ENCODE measurements around the gene OXSR1.
A peak's percentile ranks its signal among the peaks of the same experiment; 100 is the strongest.

Gene OXSR1

DNA sequence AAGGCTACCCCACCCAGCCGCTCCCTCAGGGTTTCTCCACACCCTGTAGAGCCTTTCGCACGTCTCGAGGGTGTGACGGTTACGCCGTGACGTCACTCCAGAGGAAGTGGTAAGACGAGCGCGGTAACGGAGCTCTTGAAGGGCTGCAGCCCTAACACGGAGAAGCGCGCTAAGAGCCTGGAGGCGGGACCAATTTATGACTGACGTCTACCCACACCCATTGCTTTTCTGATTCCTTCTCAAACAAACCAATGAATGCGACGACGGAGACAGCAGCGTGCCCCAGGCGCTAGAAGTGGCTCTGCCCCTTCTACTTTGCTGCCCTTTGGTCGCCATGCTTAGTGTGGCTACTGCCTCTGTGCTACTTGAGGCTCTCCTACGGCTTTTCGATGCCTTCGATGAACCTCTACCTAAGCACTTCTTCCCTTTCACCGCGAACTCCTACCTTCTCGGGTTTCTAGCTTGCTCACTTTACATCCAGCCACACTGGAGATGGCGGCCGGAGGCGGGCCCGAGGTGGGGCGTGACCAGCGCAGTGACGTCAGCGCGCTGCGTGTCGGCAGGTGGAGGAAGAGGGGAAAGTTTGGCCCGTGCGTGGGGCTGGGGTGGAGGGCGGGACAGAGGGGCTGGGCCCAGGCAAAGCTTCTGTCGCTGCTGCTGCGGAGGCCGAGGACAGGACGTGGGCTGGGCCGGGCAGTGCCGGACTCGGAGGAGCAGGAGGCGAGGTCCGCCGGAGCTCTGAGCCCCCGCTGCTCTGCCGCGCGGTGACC, at the start of gene OXSR1:
Gene OXSR1, plus strand, starts transcription at position 586 of the 770 bp plus-strand sequence. CDS start 340 bp downstream, outside the sequence.
- peak; percentile 92 for DNase-seq (ENCODE audit: low read depth)

DNA sequence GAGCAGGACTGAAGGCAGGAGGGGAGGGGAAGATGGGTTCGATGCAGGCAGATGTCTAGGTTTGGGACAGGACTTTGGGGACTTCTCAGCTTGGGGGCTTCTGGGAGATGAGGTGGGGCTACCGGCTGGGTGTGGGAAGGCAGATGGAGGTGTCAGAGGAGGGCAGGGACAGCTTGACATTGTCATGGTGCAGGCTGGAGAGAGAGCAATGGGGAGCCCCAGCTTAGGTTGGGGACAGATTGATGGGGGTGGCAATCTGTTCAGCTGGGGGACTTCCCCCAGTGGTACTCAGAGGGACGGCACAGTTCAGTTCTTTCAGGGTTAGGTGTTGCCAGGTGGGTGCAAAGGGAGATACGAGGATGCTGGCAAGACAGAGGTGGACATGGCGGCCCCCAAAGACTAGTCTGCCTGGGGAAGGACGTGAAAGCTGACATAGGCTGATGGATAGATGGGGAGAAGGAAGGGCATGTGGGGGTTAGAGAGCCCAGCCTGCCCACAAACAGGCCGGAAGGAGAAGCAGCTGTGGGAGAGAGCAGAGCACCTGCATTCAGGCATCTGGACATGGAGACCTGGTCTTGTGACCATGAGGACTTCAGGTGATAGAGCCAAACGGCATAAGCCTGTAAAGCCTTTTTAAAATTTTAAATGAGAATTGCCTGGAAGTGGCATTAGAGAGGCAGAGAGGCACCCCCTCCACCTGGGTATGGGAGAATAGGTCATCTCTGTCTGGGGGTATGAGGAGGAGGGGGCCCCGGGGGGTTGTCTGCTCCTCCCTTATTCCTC, 49.5 kb upstream of the OXSR1 start:
- DNase-seq (ENCODE audit: low read depth) = no peak

DNA sequence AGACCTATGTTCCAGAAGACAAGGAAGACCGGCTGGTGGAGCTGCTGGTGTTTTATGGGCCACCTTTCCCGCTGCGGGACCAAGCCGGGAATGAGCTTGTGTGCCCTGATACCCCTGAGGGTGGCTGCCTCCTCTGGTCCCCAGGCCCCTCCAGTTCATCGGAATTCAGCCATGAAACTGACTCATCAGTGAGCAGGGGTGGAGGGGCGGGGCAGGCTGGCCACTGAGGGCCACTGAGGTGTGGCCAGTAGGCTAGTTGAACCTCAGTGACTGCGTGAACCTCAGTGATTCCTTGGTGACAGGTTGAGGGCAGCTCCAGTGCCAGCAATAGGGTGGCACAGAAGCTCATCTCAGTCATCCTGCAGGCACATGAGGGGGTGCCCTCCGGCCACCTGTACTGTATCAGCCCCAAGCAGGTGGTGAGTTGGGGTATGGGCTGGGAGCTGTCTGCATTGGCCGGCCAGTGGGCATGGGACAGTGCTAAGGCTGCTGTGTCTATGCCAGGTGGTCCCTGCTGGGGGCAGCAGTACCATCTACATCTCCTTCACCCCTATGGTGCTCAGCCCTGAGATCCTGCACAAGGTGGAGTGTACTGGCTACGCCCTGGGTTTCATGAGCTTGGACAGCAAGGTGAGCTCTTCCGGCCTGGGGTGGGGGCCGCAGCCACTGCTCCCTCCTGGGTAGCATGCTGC, 48.7 kb upstream of the OXSR1 start:
- no peak for DNase-seq (ENCODE audit: low read depth)

DNA sequence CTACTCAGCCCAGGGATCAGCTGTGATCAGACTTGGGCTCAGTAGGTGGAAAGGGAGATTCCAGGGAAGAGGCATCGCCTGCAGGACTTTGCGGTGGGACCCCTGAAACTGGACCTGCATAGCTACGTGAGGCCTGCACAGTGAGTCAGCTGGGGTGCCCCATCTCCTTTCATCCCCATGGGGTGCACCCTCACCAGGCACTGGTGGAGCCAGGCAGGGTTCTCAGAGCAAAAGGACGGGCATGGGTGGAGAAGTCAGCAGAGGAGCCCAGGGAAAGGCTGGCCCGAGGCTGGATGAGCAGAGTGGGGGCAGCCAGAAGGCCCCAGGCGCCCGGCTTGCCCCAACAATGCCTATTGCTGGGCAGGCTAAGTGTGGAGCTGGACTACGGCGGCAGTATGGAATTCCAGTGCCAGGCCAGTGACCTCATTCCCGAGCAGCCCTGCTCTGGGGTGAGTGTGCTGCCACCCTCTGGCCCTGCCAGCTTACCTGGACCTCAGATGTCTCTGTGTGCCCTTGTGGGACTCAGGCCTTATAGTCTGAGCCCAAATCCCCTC, 48.1 kb upstream of the OXSR1 start:
- no peak for DNase-seq (ENCODE audit: low read depth)

DNA sequence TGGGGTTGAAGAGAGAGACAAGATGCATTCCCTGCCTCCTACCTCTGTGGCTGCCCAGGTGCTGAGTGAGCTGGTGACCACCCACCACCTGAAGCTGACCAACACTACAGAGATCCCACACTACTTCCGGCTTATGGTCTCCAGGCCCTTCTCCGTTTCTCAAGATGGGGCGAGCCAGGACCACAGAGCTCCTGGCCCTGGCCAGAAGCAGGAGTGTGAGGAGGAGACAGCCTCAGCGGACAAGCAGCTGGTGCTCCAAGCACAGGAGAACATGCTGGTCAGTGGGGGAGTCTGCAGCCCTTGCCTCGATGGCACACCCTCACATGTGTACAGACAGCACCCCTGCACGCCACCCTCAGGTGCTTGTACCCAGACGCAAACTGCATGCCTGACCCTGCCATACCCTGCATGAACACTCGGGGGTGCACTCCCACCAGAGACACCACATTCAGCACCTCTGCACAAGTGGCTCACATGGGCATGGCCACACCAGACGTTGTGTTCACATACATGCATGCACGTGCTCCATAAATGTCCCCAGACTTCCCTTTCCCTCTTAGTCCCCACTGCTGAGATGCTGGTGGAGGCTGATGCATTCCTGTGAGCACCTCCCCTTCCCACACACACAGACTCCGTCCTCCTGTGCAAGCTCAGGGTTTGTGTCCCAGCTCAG, 47.5 kb upstream of the OXSR1 start:
- DNase-seq (ENCODE audit: low read depth) = peak; percentile 47

DNA sequence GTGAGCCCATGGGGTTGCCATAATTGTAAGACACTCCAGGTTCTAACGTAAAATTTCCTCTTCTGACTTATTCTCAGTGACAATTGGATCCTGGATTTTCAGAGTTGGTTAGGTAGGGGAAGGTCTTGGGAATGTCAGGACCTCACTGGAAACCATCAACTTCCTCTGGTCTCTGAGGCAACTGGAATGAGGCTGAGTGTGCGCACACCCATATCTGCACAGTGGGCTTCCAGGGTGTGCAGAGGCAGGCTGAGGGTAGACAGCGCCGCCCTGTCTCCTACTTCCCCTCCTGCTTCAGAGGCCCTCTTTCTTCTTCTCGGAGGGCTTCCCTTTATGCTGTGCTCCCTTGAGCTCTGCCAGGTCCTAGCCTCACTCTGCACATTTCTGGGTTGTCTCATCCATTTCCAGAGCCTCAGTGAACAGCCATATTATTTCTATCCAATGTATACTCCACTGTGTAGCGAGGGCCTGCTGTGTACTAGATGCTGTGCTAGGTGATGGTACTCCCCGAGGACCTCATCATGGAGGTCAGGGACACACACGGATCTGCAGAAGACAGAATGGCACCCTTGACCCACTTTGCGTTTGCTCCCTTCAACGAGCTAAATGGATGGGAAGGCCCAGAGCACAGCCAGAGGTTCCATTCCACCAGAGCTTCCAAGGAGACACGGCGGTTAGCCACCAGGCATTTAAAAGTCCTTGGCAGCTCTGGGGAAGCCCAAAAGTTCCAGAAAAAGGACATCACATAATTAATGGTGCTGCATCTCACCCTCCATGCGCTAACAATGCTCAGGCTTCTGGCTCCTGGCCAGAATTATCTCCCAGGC, 46.7 kb upstream of the OXSR1 start:
- DNase-seq (ENCODE audit: low read depth) = no peak

DNA sequence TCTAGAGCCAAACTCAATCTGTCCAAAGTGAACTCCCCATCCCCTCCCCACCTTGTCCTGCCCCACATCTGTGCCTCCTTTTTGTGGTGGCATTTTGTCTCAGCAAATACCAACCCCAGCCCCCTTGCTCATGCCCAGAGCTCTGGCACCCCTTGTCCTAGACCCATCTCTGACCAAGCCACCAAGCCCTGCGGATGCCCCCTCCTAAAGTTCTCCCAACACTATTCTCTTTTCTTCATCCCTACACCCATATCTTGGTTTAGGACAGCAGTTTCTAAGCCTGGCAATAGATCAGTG, 46.1 kb upstream of the OXSR1 start:
- no peak for DNase-seq (ENCODE audit: low read depth)

DNA sequence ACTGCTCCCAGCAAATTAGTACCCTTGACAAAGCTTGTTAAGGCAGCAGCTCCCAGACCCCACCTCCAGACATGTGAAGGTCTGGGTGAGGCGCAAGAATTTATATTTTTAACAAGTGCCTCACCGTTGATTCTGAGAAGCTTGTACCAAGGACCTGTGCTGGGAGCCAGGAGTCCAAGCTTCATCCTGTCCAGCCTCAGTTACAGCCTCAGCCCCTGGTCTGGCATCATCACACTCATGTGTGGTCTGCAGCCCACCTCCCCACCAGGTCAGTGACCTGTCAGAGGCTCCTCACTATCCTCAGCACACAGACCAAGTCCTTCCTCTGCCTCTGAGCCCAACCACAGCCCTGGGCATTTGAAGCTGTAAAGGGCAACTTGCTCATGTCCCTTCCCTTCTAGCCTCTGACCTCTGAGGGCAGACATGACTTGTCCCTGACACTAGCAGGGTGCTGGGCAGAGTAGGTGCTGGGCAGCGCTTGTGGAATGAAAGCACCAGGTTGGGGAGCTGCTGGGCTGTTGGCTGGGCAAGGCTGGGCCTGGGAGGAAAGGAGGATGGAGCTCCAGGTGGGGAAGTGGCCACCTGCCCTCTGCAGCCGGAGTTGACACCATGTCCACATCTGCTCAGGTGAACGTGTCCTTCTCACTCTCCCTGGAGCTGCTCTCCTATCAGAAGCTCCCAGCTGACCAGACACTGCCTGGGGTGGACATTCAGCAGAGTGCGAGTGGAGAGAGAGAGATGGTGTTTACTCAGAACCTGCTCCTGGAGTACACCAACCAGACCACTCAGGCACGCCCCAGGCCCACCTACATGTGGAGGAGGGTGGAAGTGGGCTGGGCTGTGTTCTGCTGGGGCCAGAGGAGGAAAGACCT, 45.3 kb upstream of the OXSR1 start:
- no peak for DNase-seq (ENCODE audit: low read depth)

DNA sequence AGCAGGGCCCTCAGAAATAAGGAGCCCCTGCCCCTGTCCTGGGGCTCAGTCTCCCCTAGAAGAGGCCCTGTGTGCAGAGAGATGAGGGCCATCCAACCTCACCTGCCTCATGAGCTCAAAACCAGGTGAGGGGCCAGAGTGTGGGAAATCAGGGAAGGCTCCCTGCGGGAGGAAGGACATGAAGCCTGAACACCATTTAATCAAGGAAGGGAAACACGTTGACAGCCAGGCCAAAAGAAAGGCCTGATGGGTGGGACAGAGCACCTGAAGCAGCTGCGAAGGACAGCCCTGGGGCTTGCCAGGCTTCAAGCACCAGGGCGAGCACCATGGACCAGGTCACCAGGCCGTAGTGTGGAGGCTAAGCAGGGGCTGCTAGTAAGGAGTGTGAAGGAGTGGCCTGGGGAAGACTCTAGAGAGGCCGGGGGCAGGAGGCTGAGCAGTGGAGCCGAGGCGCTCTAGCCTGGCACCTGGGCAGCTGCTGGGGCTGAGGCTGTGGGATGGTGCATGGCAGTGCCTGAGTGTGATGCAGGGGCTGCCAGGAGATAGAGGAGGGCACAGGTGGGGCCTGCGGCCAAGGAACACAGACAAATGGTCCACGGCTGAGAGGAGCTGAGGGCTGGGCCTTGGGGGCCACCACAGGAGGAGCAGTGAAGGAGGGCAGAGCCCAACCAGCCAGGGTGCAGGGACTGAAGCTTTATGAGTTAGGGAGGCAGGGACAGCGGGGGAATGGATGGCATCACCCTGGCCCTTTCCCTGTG, 44.5 kb upstream of the OXSR1 start:
- no peak for DNase-seq (ENCODE audit: low read depth)

DNA sequence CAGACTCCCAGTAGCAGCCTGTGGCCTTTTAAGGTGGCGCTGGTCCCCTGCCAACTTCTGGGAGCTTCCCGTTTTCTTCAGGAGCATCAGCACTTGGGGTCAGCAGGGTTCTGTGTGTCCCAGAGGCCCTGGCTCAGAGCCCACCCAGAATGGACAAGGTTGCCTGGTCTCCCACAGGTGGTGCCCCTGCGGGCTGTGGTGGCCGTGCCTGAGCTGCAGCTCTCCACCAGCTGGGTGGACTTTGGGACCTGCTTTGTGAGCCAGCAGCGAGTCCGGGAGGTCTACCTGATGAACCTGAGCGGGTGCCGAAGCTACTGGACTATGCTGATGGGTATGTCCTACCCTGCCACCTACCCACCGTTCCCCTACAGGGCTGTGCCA, 43.9 kb upstream of the OXSR1 start:
- DNase-seq (ENCODE audit: low read depth) = no peak

DNA sequence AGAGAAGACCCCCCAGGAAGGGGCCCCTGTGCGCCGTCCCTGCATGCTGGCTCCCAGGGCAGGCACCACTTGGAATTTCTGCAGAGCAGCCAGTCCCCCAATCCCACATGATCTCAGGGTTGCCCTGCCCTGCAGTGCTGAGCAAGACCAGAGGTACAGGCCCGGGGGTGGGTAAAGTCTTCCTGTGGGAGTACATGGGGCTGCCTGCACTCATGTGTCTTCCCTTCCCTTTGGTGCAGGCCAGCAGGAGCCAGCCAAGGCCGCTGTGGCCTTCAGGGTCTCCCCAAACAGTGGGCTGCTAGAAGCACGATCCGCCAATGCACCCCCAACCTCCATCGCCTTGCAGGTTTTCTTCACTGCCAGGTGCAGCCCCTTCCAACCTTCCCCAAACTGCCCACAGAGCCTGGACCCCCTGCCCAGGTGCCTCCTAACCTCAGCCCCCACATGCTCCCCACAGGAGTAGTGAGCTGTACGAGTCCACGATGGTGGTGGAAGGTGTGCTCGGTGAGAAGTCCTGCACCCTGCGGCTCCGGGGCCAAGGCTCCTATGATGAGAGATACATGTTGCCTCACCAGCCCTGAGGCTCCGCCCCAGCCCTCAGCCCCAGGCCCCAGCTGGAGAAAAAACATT, 43.4 kb upstream of the OXSR1 start:
- DNase-seq (ENCODE audit: low read depth) = no peak

DNA sequence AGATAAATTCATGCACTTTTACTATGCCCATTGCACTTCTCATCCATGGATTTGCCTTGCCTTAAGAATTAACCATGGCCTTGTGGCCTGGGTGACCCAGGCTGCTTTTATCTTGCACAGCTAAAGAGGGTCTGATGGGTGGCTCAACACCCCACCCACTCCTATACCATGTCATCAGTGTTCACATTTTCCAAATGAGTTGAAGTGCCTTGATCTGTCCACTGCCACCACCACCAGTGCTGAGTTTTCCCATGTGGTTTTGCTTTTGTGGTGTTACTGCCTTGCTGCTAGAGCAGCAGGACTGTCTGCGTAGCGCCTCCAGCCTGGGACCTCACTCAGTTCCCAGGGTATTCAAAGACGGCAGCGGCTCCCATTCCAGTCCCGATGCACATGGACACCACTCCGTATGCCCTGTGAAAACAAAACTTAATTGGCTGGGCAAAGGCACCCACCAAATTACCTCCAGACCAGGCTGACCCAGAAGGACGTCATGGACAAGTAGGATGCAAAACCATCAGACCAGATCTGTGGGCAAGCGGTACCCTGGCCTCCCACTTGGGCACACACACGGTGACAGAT, 42.5 kb upstream of the OXSR1 start:
- no peak for DNase-seq (ENCODE audit: low read depth)

DNA sequence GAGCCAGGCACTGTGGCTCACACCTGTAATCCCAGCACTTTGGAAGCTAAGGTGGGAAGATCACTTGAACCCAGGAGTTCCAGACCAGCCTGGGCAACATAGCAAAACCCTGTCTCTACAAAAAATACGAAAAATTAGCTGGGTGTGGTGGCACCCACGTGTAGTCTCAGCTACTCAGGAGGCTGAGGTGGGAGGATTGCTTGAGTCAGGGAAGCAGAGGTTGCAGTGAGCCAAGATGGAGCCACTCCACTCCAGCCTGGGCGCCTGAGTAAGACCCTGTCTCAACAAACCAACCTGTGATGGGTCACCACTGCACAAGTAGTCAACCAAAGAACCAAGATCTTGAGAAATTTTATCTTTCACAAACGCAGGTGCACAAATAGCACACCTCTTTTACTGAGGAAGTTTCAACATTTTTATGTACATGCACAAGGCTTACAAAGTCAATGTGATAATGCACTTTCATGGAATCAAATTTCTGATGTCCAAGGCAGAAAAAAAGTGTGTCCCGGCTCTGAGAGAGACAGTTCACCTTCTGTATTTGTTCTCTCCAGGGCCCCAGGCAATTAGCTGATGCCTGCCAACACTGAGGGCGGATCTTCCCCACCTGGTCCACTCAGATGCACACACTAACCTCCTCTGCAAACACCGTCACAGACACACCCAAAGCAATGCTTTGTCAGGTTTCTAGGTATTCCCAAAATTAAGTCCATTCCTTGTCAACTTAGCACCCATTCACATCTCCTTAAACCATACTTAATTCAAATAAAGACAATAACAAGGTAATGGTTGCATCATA, 40.8 kb upstream of the OXSR1 start:
- no peak for DNase-seq (ENCODE audit: low read depth)

DNA sequence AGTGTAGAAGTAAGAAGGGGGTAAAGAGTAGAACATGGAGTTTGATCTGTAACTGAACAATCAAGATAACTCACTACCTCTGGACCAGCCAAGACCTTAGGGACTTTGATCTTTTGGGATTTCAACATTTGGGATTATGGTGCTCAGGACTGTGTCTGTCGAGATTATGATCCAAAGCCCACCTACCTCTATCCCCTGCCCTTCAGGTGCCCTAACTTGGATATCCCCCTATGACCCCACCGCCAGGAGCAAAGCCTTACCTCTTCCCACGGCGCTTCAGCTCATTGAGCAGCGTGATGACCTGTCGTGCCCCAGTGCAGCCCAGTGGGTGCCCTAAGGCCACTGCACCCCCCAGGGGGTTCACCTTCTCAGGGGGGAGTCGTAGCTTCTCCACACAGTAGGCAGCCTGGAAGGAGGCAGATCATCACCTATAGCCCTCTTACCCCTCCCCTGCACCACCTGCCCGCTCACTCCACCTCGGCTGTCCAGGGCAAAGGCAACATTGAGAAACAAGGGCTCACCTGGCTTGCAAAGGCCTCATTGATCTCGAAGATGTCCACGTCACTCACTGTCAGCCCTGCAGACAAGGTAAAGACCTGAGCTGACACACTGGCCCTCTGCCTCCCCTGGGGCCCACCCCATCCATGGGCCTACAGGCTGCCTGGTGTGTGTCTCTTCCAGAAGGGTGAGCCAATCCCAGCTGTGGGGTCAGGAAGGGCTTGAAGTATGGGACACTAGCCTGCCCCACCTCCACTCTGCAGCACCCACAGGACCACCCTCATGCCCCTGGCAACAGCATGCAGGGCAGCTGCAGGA, 39.8 kb upstream of the OXSR1 start:
- no peak for DNase-seq (ENCODE audit: low read depth)

DNA sequence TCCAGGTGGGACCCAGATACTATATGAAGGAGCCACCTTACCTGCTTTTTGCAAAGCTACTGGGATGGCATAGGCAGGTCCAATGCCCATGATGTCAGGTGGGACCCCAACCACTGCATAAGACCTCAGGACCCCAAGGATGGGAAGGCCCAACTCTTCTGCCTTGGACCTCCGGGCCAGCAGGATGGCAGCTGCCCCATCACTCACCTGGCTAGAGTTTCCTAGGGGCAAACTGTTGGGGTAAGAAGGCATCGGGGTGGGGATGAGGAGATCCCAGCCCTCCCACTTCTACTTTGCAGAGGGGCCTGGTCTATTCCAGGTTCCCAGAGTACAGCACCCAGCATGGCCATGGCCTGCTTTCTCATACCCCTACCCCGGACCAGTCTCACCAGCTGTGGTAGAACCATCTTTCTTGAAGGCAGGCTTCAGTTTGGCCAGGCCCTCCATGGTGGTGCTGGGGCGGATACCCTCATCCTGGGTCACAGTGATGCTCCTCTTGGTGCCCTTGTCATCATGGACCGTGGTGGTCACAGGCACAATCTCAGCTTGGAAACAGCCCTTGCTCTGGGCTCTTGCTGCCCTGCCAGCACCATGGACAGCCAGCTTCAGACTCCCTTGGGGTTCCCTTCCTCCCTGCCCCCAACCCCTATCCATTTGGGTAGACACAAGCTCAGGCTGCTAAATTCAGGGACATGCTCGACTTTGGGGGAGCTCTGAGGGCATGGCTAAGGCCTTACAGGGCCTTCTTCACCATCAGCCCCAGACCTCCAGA, 39.0 kb upstream of the OXSR1 start:
- no peak for DNase-seq (ENCODE audit: low read depth)

DNA sequence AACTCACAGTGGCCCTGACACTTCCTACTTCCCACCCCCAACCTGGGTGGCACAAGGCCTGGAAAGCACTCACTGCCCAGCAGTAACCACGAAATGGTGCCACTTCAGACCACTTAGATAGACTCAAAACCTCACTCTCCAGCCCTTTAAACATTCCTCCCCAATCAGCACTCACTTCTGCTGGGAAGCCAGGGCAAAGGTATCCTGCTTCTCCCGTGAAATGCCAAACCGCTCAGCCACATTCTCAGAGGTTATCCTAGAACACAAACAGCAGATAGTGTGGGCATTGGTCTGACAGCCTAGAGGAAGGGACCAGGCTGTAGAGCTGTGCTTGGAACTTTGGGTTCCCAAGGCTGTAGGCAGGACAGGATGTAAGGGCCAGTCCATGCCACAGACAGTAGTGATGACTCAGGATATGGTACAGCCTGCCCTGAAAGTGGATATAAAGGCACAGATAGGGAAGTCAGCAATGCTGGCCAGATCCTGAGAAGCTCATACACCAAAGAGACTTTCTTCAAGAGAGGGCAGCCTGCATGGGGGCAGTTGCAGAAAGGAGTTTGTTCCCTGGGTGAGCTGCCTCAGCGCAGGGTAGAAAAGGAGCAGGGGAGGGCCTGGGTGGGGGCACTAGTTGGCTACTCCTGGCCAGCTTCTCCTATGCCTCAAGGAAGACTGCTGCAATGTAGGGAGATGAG, 37.6 kb upstream of the OXSR1 start:
- DNase-seq (ENCODE audit: low read depth) = no peak
